HepG2 (cell line): ENCODE measurements around the gene SHC1. TPM values are rescaled to one million over a fixed set of nuclear protein-coding genes. Genes with fewer than 3 reads are reported as not detected.

Experiments used
- ARNT2 ChIP-seq: sonication (generic); formaldehyde crosslinking; IDR thresholded peaks from 2 replicates; pipeline ENCODE4 v1.8.0; 2022; ENCODE audit warnings: mild to moderate bottlenecking, low read depth, missing genetic modification reagents, moderate library complexity
- BRD4 ChIP-seq: sonication (generic); formaldehyde crosslinking; IDR thresholded peaks from 2 replicates; pipeline ENCODE4 v1.4.0; 2020; ENCODE audit warnings: missing genetic modification reagents
- CENPT ChIP-seq: sonication (generic); formaldehyde crosslinking; IDR thresholded peaks from 2 replicates; pipeline ENCODE4 v1.8.0; 2022; ENCODE audit warnings: low read depth, mild to moderate bottlenecking, moderate library complexity, missing genetic modification reagents
- HMGXB4 ChIP-seq, 2 experiments: sonication (generic) in 1 of 2; formaldehyde crosslinking in 1 of 2; IDR thresholded peaks; 2 replicates each; pipeline versions ENCODE4 v1.4.0 to v1.6.1; 2018 to 2020; ENCODE audit warnings: missing genetic modification reagents in 2 of 2, borderline replicate concordance in 1 of 2, low read depth in 1 of 2, mild to moderate bottlenecking in 1 of 2, missing biosample characterization in 1 of 2
- KMT2B ChIP-seq: IDR thresholded peaks from 2 replicates; pipeline ENCODE4 v1.6.1; 2016; ENCODE audit warnings: missing genetic modification reagents, missing compliant biosample characterization
- NFE2L1 ChIP-seq: sonication (generic); formaldehyde crosslinking; IDR thresholded peaks from 2 replicates; pipeline ENCODE4 v1.4.0; 2020; ENCODE audit warnings: missing genetic modification reagents, mild to moderate bottlenecking, borderline replicate concordance
- NFIB ChIP-seq: sonication (generic); formaldehyde crosslinking; IDR thresholded peaks from 2 replicates; pipeline ENCODE4 v1.9.0; 2021; ENCODE audit warnings: missing genetic modification reagents, mild to moderate bottlenecking, borderline replicate concordance
- PAWR ChIP-seq: sonication (generic); formaldehyde crosslinking; IDR thresholded peaks from 2 replicates; pipeline ENCODE4 v1.4.0; 2020; ENCODE audit warnings: missing genetic modification reagents, mild to moderate bottlenecking, borderline replicate concordance
- PBX2 ChIP-seq: IDR thresholded peaks from 2 replicates; pipeline ENCODE4 v1.6.1; 2016; ENCODE audit warnings: control low read depth
- TOE1 ChIP-seq: sonication (generic); formaldehyde crosslinking; IDR thresholded peaks from 2 replicates; pipeline ENCODE4 v1.4.0; 2020; ENCODE audit warnings: mild to moderate bottlenecking, missing genetic modification reagents
- TRIM24 ChIP-seq: sonication (generic); formaldehyde crosslinking; IDR thresholded peaks from 2 replicates; pipeline ENCODE4 v1.8.0; 2022; ENCODE audit warnings: mild to moderate bottlenecking, missing genetic modification reagents
- UBTF ChIP-seq: sonication (generic); formaldehyde crosslinking; IDR thresholded peaks from 2 replicates; pipeline ENCODE4 v1.4.0; 2020; ENCODE audit warnings: mild to moderate bottlenecking, missing genetic modification reagents
- ZBTB2 ChIP-seq: sonication (generic); formaldehyde crosslinking; IDR thresholded peaks from 2 replicates; pipeline ENCODE4 v1.8.0; 2022; ENCODE audit warnings: low read depth, missing genetic modification reagents
- ZNF232 ChIP-seq: sonication (generic); formaldehyde crosslinking; IDR thresholded peaks from 2 replicates; pipeline ENCODE4 v1.4.0; 2020; ENCODE audit warnings: missing genetic modification reagents, borderline replicate concordance
- ZNF576 ChIP-seq: sonication (generic); formaldehyde crosslinking; IDR thresholded peaks from 2 replicates; pipeline ENCODE4 v1.4.0; 2020; ENCODE audit warnings: mild to moderate bottlenecking, missing genetic modification reagents
- ZNF775 ChIP-seq: sonication (generic); formaldehyde crosslinking; IDR thresholded peaks from 2 replicates; pipeline ENCODE4 v1.4.0; 2020; ENCODE audit warnings: missing genetic modification reagents, mild to moderate bottlenecking, moderate library complexity, borderline replicate concordance
- ZNF788 ChIP-seq: sonication (generic); formaldehyde crosslinking; IDR thresholded peaks from 2 replicates; pipeline ENCODE4 v1.5.0; 2020; ENCODE audit warnings: mild to moderate bottlenecking, missing genetic modification reagents, borderline replicate concordance
- ZSCAN20 ChIP-seq: sonication (generic); formaldehyde crosslinking; IDR thresholded peaks from 2 replicates; pipeline ENCODE4 v1.4.0; 2020; ENCODE audit warnings: missing genetic modification reagents, mild to moderate bottlenecking, borderline replicate concordance
- polyA plus RNA-seq, 8 experiments: library from polyadenylated mRNA; depleted of rRNA in 3 of 8; stranded (reverse) in 7 of 8; unstranded in 1 of 8; fragments of >200 nt; fragmentation: Illumina TruSeq in 4 of 8; extraction: Trizol in 4 of 8; gene quantifications; 2 replicates each; pipeline versions ENCODE4 v1.2.1 to v1.2.3, GENCODE V29; 2011 to 2016; ENCODE audit warnings: low read depth in 4 of 8, missing spikeins in 1 of 8, mixed read lengths in 1 of 8; ENCODE audit not compliant: insufficient read depth in 1 of 8
- total RNA-seq, 5 experiments: library from RNA; depleted of rRNA; stranded (reverse); fragments of >200 nt; fragmentation: Illumina TruSeq; extraction: Trizol; gene quantifications; 2 replicates each; pipeline ENCODE4 v1.2.3, GENCODE V29; 2016; ENCODE audit warnings: low read depth in 1 of 5
- TF ChIP-seq, protein P1 (sequence below): sonication (generic); formaldehyde crosslinking; conservative IDR thresholded peaks from 2 replicates; pipeline ENCODE4 v1.8.1; 2023; ENCODE audit warnings: missing genetic modification reagents

Gene SHC1
- total and polyA plus RNA-seq, 2 of the 13 experiments (the other 11 are each of a cell fraction or from before 2014, with no cell fraction given), result 52.0 to 137 TPM

- TF ChIP-seq NFE2L1 (CRISPR knock-in tag) (no peak), TOE1 (CRISPR knock-in tag) (0 out of 2 replicates have a peak, but pooled peaks have one; percentile 38), ZSCAN20 (CRISPR knock-in tag) (peak; percentile 48; the same call in 1 of the 2 replicates), ZBTB2 (peak; percentile 75), PBX2 (no peak), ZNF576 (CRISPR knock-in tag) (no peak), ZNF788 (peak; percentile 90; the same call in 1 of the 2 replicates), HMGXB4 (CRISPR knock-in tag; IDR thresholded peaks at IDR 0.05; ENCODE audit: borderline replicate concordance in 1 of 2, low read depth in 1 of 2) (peak; percentile 99), ARNT2 (CRISPR knock-in tag) (peak; percentile 91), CENPT (CRISPR knock-in tag) (no peak), NFIB (no peak), UBTF (peak; percentile 98), KMT2B (CRISPR knock-in tag) (peak; percentile 62; the same call in 1 of the 2 replicates), ZNF232 (CRISPR knock-in tag) (no peak), PAWR (CRISPR knock-in tag) (no peak), BRD4 (CRISPR knock-in tag) (peak; percentile 87), TRIM24 (no peak), ZNF775 (CRISPR knock-in tag) (no peak)
- TF ChIP-seq, protein P1, sequence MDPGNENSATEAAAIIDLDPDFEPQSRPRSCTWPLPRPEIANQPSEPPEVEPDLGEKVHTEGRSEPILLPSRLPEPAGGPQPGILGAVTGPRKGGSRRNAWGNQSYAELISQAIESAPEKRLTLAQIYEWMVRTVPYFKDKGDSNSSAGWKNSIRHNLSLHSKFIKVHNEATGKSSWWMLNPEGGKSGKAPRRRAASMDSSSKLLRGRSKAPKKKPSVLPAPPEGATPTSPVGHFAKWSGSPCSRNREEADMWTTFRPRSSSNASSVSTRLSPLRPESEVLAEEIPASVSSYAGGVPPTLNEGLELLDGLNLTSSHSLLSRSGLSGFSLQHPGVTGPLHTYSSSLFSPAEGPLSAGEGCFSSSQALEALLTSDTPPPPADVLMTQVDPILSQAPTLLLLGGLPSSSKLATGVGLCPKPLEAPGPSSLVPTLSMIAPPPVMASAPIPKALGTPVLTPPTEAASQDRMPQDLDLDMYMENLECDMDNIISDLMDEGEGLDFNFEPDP (CRISPR knock-in tag), result no peak
Observed at GRCh38 chr1:155017041-155017945, 46.7 kb upstream of the SHC1 start (continued).
